ENCODE measurements around the gene ITM2C. TPM values are rescaled to one million over a fixed set of nuclear protein-coding genes. Genes with fewer than 3 reads are reported as not detected.
A peak's percentile ranks its signal among the peaks of the same experiment; 100 is the strongest.

Gene ITM2C
- total and polyA plus RNA-seq, 2 of the 13 experiments (the other 11 are each of a cell fraction or from before 2014, with no cell fraction given), result 70.5 to 270 TPM

- TF ChIP-seq HDAC2 (CRISPR knock-in tag; IDR thresholded peaks at IDR 0.05) (peak; percentile 47; the same call in 1 of the 2 replicates), ZKSCAN8 (CRISPR knock-in tag; IDR thresholded peaks at IDR 0.05; ENCODE audit: borderline replicate concordance) (no peak), ZNF501 (CRISPR knock-in tag; IDR thresholded peaks at IDR 0.05) (peak; percentile 76), SNAPC4 (CRISPR knock-in tag; IDR thresholded peaks at IDR 0.05) (no peak), RFXAP (CRISPR knock-in tag; IDR thresholded peaks at IDR 0.05; ENCODE audit: borderline replicate concordance) (0 out of 2 replicates have a peak, but pooled peaks have one; percentile 58), SPEN (CRISPR knock-in tag; IDR thresholded peaks at IDR 0.05; ENCODE audit: low read depth) (peak; percentile 57; the same call in 1 of the 2 replicates), ZNF577 (CRISPR knock-in tag; IDR thresholded peaks at IDR 0.05; ENCODE audit: borderline replicate concordance, low read depth) (no peak), ZBTB14 (CRISPR knock-in tag; IDR thresholded peaks at IDR 0.05) (no peak), REL (CRISPR knock-in tag; conservative IDR thresholded peaks at IDR 0.05) (no peak), FOSL2 (CRISPR knock-in tag; IDR thresholded peaks at IDR 0.05) (peak; percentile 34; the same call in 1 of the 2 replicates), FOXA3 (CRISPR knock-in tag; IDR thresholded peaks at IDR 0.05) (no peak), RXRB (CRISPR knock-in tag; IDR thresholded peaks at IDR 0.05; ENCODE audit: borderline replicate concordance) (peak; percentile 56; the same call in 1 of the 2 replicates), PAWR (CRISPR knock-in tag; IDR thresholded peaks at IDR 0.05; ENCODE audit: borderline replicate concordance) (no peak), ZNF224 (CRISPR knock-in tag; IDR thresholded peaks at IDR 0.05) (no peak)
- TF ChIP-seq, protein P1, sequence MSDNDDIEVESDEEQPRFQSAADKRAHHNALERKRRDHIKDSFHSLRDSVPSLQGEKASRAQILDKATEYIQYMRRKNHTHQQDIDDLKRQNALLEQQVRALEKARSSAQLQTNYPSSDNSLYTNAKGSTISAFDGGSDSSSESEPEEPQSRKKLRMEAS (IDR thresholded peaks at IDR 0.05), result peak; percentile 77
- TF ChIP-seq, protein P2, sequence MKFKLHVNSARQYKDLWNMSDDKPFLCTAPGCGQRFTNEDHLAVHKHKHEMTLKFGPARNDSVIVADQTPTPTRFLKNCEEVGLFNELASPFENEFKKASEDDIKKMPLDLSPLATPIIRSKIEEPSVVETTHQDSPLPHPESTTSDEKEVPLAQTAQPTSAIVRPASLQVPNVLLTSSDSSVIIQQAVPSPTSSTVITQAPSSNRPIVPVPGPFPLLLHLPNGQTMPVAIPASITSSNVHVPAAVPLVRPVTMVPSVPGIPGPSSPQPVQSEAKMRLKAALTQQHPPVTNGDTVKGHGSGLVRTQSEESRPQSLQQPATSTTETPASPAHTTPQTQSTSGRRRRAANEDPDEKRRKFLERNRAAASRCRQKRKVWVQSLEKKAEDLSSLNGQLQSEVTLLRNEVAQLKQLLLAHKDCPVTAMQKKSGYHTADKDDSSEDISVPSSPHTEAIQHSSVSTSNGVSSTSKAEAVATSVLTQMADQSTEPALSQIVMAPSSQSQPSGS (CRISPR knock-in tag; IDR thresholded peaks at IDR 0.05), result peak; percentile 70; the same call in 1 of the 2 replicates
- TF ChIP-seq, protein P3, sequence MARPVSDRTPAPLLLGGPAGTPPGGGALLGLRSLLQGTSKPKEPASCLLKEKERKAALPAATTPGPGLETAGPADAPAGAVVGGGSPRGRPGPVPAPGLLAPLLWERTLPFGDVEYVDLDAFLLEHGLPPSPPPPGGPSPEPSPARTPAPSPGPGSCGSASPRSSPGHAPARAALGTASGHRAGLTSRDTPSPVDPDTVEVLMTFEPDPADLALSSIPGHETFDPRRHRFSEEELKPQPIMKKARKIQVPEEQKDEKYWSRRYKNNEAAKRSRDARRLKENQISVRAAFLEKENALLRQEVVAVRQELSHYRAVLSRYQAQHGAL (CRISPR knock-in tag; IDR thresholded peaks at IDR 0.05; ENCODE audit: not compliant biosample characterization), result no peak
- TF ChIP-seq, protein P4, sequence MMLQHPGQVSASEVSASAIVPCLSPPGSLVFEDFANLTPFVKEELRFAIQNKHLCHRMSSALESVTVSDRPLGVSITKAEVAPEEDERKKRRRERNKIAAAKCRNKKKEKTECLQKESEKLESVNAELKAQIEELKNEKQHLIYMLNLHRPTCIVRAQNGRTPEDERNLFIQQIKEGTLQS (CRISPR knock-in tag; IDR thresholded peaks at IDR 0.05), result 0 out of 2 replicates have a peak, but pooled peaks have one; percentile 19
- TF ChIP-seq, protein P5, sequence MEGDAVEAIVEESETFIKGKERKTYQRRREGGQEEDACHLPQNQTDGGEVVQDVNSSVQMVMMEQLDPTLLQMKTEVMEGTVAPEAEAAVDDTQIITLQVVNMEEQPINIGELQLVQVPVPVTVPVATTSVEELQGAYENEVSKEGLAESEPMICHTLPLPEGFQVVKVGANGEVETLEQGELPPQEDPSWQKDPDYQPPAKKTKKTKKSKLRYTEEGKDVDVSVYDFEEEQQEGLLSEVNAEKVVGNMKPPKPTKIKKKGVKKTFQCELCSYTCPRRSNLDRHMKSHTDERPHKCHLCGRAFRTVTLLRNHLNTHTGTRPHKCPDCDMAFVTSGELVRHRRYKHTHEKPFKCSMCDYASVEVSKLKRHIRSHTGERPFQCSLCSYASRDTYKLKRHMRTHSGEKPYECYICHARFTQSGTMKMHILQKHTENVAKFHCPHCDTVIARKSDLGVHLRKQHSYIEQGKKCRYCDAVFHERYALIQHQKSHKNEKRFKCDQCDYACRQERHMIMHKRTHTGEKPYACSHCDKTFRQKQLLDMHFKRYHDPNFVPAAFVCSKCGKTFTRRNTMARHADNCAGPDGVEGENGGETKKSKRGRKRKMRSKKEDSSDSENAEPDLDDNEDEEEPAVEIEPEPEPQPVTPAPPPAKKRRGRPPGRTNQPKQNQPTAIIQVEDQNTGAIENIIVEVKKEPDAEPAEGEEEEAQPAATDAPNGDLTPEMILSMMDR (CRISPR knock-in tag; IDR thresholded peaks at IDR 0.05), result peak; percentile 92
Observed at GRCh38 chr2:230847883-230848388, 16.8 kb upstream of the ITM2C start (continued).
